Stimulated activated CD4-positive, alpha-beta T cell treated with anti-CD3 and anti-CD28 coated beads, Interleukin-1b, Interleukin-23, amount 100 ng/mL, for 1 hour (primary cell): ENCODE measurements around the gene LTBP1.

Experiments used
- DNase-seq, 2 donors: peaks; one replicate each; pipeline ENCODE4 v3.0.0-alpha.2; 2020; ENCODE audit warnings: low read depth in 2 of 2

LTBP1 gene

GRCh38 chr2:33009249-33009648 is 62.5 kb downstream of the LTBP1 start:
- no peak for DNase-seq

GRCh38 chr2:33011373-33011772 is 64.6 kb downstream of the LTBP1 start:
- no peak for DNase-seq

- DNase-seq, result no peak
Observed at GRCh38 chr2:33011941-33012340, 65.2 kb downstream of the LTBP1 start.

- DNase-seq, result no peak
Observed at GRCh38 chr2:33013684-33014110, 66.9 kb downstream of the LTBP1 start.

GRCh38 chr2:33014268-33014667 is 67.5 kb downstream of the LTBP1 start:
- DNase-seq, result no peak

- no peak for DNase-seq
Observed at GRCh38 chr2:33015421-33016142, 68.8 kb downstream of the LTBP1 start.

GRCh38 chr2:33018271-33018670 is 71.5 kb downstream of the LTBP1 start:
- DNase-seq, result no peak

- no peak for DNase-seq
Observed at GRCh38 chr2:33019796-33020195, 73.0 kb downstream of the LTBP1 start.

- no peak for DNase-seq
Observed at GRCh38 chr2:33020883-33021282, 74.1 kb downstream of the LTBP1 start.

- no peak for DNase-seq
Observed at GRCh38 chr2:33021542-33022227, 74.9 kb downstream of the LTBP1 start.

GRCh38 chr2:33022395-33022985 is 75.7 kb downstream of the LTBP1 start:
- no peak for DNase-seq

GRCh38 chr2:33022989-33023727 is 76.4 kb downstream of the LTBP1 start:
- no peak for DNase-seq

- DNase-seq, result no peak
Observed at GRCh38 chr2:33023728-33024500, 77.2 kb downstream of the LTBP1 start.

GRCh38 chr2:33024758-33025157 is 78.0 kb downstream of the LTBP1 start:
- DNase-seq, result no peak

GRCh38 chr2:33029459-33029858 is 82.7 kb downstream of the LTBP1 start:
- no peak for DNase-seq

GRCh38 chr2:33029926-33030325 is 83.2 kb downstream of the LTBP1 start:
- DNase-seq, result no peak

GRCh38 chr2:33030326-33030725 is 83.6 kb downstream of the LTBP1 start:
- DNase-seq, result no peak

- no peak for DNase-seq
Observed at GRCh38 chr2:33032245-33032644, 85.5 kb downstream of the LTBP1 start.

- no peak for DNase-seq
Observed at GRCh38 chr2:33033606-33034081, 86.9 kb downstream of the LTBP1 start.

- no peak for DNase-seq
Observed at GRCh38 chr2:33034784-33035183, 88.0 kb downstream of the LTBP1 start.

GRCh38 chr2:33038230-33038629 is 91.5 kb downstream of the LTBP1 start:
- DNase-seq, result no peak
